GM10847 (cell line): ENCODE measurements around the gene KCNJ14.

Experiments
- POLR2A ChIP-seq: IDR thresholded peaks from 2 replicates; pipeline ENCODE4 v1.6.1; 2011; ENCODE audit not compliant: insufficient read length; ENCODE audit errors: extremely low read depth

Gene KCNJ14

GRCh38 chr19:48455908-48456562 lies 661 bp downstream of the KCNJ14 start:
- no peak for TF ChIP-seq POLR2A

DNA sequence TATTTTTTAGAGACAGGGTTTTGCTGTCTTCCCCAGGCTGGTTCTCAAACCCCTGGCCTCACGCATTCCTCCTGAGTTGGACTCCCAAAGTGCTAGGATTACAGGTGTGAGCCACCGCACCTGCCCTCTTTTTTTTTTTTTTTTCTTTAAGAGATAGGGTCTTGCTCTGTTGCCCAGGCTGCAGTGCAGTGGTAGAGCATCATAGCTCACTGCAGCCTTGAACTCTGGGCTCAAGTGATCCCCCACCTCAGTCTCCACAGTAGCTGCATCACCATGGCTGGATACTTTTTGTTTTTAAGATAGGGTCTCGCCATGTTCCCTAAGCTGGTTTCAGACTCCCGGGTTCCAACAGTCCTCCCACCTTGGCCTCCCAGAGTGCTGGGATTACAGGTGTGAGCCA lies 1.5 kb downstream of the KCNJ14 start:
- no peak for TF ChIP-seq POLR2A

GRCh38 chr19:48458016-48458415 lies 2.6 kb downstream of the KCNJ14 start:
- no peak for TF ChIP-seq POLR2A

DNA sequence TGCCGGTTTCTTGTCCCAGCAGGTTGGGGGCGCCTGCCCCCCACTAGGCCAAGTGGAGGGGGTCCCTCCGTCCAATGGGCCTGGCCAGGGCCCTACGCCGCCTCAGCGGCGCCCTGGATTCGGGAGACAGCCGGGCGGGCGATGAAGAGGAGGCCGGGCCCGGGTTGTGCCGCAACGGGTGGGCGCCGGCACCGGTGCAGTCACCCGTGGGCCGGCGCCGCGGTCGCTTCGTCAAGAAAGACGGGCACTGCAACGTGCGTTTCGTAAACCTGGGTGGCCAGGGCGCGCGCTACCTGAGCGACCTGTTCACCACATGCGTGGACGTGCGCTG lies 6.2 kb downstream of the KCNJ14 start:
- TF ChIP-seq POLR2A, result no peak

GRCh38 chr19:48461982-48462655 lies 6.7 kb downstream of the KCNJ14 start:
- no peak for TF ChIP-seq POLR2A

DNA sequence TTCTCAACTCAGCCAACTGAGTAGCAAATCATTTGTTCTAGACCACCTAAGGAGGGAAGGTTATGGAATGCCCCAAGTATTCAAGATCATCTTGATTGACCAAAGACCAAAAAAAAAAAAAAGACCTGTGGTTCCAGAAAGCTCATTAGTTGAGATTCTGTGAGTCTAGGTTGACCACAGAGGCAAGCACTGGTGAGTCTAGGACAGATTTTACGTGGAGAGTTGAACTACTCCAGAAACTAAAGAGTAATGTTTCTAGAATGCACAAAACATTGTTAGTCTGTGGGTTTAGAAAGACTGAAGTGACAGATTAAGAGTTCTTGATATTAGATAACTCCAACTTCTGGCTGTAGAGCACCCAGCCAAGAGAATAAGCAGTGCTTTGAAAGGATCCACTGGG lies 9.8 kb downstream of the KCNJ14 start:
- no peak for TF ChIP-seq POLR2A

DNA sequence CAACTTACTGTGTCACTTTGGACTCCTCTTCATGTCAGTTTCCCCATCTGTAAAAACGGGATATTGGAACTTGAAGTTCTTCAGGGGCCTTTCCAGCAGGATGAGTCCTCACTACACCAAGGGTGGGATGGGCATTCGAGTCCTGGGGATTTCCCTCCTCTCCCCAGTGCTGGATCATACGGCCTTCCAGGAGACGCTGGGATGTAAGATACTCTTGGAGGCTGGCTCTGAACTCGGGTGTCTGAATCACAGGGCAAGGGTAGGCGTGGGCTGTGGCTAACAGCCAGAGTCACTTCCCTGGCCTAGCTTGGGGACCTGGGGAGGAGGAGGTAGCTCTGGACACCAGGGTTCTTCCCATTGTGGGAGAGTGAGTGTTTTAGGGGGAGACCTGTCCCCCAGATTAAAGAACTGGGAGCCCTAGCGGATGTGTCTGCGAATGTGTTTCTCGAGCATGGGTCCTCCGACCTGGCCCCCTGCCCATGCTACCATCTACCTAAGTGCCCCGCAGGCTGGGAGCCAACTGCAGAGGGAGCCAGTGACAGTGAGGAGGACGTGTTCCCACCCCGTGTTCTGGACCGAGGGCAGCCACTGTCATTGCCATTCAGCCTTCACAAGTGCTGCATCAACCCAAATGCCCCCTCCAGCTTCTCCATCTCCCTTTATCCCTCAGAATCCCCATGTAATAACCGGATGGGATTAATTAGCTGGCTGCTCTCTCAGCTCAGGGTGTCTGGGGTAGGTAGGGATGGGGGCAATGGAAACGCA lies 11.4 kb downstream of the KCNJ14 start:
- TF ChIP-seq POLR2A, result no peak

GRCh38 chr19:48468772-48469288 lies 13.5 kb downstream of the KCNJ14 start:
- no peak for TF ChIP-seq POLR2A

DNA sequence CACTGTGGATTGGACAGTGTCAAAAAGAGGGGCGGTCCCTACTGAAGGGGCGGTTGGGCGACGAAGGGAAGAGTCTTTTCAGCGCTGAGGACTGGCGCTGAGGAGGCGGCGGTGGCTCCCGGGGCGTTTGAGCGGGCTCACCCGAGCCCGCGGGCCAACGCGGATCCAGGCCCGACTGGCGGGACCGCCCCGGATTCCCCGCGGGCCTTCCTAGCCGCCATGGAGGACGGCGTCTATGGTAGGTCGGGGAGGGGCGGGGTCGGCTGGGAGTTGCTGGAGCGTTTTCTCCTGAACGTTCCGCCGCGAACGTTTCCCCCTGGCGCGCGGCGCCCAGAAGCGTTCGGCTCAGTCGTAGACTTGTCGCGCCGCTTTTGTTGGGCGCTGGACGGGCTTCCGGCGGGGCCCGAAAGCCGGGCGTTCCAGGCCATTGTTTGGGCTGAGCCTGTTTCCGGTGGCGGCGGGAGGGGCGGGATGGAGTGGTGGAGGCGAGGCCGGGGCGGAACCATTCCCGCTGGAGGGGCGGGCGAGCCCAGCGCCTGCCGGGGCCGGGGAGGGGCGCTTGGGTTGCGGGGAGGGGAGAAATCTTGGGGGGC lies 14.0 kb downstream of the KCNJ14 start, which contains the start of gene CYTH2:
Gene CYTH2, plus strand, starts transcription at position 81 of the 593 bp plus-strand sequence. Its CDS starts 139 bp downstream, at position 220.
- peak; percentile 63 for TF ChIP-seq POLR2A

- TF ChIP-seq POLR2A, result no peak
Measured at GRCh38 chr19:48469934-48470680, 14.7 kb downstream of the KCNJ14 start.

DNA sequence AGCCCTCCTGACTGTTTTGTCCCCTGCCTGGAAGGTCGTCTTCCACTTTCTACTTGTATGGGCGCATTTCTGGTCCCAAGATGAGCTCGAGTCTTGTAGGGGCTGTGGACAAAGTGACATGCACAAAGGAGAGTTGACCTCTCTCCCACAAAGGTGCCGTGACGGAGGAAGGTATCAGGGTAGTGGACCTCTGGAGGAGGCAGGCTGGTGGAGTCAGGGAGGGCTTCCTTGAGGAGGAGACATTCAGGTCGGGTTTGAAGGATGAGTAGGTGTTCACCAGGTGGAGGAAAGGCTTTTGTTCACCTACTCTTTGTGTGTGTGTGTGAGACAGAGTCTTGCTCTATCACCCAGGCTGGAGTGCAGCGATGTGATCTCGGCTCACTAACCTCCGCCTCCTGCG lies 15.5 kb downstream of the KCNJ14 start:
- no peak for TF ChIP-seq POLR2A

DNA sequence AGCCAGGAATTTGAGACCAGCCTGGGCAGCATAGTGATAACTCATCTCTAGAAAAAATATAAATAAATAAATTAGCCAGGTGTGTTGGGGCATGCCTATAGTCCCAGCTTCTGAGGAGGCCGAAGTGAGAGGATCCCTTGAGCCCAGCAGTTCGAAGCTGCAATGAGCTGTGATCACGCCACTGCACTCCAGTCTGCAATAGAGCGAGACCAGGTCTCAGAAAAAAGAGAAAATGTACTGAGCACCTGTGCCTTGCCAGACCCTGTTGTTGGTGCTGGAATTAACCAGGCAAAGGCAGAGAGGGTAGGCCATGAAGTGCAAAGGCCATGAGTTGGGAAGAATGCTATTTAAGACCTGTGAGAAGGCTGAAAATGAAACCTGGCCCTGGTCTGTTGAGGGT lies 16.5 kb downstream of the KCNJ14 start:
- no peak for TF ChIP-seq POLR2A

DNA sequence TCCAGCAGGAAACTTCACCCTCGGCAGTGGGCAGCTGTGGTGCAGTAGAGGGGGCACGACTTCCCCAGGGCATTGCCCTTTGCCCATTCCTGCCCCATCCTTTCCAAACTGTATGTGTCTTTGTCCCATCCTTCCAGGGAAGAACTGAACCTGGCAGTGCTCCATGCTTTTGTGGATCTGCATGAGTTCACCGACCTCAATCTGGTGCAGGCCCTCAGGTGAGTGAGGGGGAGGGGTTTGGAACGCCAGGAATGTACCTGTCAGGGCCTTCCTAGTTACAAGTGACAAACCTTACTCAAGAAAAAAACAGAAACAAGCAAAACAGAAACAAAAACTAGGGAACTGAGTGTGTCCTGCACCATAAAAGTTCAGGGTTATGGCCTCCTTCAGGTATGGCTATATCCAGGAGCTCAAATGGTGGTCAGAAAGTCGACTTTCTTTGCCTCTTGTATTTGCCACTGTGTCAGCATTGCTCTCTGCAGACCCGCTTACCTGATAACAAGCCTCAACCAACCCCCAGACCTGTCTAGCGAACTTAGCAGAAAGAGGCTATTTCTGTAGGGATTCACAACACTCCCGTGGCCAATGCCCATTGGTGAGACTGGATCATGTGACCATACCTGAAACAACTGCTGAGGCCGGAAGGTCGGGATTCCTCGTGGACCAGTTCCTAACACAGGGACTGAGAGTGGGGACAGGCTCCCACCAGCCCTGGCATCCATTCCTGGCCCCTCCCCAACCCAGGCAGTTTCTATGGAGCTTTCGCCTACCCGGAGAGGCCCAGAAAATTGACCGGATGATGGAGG lies 18.0 kb downstream of the KCNJ14 start:
- TF ChIP-seq POLR2A, result no peak

- TF ChIP-seq POLR2A, result no peak
Measured at GRCh38 chr19:48474084-48474592, 18.8 kb downstream of the KCNJ14 start.
